Dedifferentiated amniotic fluid mesenchymal stem cell (primary cell): Measurements from ENCODE around the gene MACIR.
A peak's percentile ranks its signal among the peaks of the same experiment; 100 is the strongest.
"Not testable (repeated sequence)": the region's sequence is repeated elsewhere in the genome, so short reads cannot be mapped to it uniquely, and the experiment has no call there.

Experiments used
- DNase-seq: peaks from one replicate; pipeline ENCODE4 v3.0.0-alpha.2; 2016; ENCODE audit errors: extremely low spot score

The MACIR gene, protein sequence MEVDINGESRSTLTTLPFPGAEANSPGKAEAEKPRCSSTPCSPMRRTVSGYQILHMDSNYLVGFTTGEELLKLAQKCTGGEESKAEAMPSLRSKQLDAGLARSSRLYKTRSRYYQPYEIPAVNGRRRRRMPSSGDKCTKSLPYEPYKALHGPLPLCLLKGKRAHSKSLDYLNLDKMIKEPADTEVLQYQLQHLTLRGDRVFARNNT

DNA sequence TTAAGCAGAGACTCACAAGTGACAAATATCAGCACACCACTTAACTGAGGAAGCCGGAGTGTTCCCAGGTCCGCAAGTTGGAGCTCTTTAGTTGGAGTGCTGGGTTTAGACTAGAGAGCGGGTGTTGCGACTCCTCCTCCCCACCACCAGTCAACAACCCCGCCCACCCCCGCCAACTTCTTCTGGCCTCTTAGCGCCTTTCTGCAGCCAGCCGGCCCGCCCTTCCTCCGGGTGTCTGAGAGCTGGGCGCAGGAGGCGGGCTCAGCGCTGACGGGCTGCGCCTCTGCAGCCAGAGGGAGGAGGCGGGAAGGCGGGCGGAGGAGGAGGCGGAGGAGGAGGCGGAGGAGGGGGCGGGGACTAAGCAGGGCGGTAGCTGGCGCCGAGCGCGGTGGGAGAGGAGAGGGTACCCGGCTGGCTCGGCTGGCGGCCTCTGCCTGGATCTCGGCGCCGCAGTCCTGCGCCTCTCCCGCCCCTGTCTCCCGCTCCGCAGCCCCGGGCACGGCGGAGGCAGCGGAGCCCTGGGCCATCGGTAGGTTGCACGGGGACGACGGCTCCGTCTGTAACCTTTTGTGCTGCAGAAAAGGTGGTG is at the start of gene MACIR:
Gene MACIR, plus strand, starts transcription at position 396 of the 589 bp plus-strand sequence. CDS start 17,157 bp downstream, outside the sequence.
- peak; percentile 97 for DNase-seq

DNA sequence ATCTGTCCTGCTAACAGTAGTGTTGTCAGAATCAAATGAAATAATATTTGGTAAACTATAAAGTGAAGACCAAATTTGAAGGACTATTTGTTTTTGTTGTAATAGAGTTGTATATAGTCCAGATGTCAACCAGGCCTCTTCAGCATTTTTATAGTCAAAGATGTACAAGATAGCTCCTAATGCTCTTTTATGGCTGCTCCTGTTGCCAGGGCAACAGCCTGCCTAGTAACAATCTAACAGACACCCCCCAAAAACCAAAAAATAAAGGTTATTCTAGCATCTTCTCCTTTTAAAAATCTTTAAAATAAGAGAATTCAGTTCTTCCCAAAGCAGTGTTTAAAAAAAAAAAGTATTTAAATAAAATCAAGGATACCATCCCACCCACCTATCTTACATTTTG is 49.5 kb upstream of the MACIR start:
- DNase-seq, result no peak

DNA sequence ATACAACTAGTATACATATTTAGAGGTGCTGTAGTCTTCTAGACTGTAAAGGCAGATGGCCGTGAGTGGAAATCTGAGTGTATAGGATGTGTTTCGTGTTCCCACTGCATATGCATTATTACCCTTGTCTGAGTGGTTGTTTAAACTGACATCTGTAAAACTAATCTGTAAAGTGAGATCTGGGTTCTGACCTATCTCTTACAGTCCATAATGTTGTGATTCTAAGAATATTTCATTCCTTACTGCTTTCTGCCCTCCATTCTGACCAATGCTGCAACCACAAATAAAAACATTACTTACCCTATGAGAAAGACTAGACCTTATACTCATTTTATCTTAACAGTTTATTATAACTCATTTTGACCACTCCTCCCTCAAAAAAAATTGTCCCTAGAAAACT is 47.6 kb upstream of the MACIR start:
- no peak for DNase-seq

DNA sequence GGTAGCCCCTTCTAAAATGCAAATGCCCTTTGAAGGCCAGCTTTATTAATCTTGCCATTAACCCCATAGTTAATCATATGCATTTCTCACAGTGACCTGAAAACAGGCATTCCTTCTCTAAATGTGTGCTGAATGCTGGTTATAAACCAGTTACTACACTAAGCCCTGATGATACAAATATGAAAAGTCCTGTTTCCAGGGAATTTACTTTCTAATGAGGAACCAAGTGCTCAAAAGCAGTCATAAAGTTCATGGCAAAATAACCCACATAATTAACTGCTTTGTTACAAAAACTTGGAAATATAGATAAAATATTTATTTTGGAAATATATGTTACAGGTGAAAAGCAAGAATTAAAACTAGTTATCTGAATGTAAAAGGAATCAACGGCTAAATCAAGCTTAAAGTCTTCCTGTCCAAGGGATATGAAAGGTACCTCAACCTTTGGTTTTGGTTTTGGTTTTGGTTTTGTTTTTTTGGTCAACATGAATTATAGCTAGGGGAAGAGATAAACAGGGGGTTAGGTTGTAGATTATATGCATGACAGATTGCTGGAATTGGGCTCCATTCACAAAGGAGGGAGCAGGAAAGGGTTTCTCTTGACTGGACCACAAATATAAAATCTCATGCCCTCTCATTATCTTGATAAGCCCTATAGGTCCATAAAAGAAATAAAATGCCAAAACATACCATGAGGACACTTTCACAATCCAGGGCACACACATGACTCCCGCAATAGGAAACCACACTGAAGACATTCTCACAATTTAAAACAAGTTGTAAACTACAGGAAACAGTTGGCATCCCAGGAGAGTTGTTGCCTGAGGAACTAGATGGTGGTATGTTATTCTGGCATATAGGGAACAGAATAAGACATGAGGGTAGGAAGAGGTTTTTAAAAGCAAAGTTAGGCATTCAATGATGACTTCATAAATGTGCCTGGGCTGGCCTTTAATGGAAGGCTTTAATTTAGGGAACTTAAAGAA is 46.7 kb upstream of the MACIR start:
- DNase-seq, result no peak

DNA sequence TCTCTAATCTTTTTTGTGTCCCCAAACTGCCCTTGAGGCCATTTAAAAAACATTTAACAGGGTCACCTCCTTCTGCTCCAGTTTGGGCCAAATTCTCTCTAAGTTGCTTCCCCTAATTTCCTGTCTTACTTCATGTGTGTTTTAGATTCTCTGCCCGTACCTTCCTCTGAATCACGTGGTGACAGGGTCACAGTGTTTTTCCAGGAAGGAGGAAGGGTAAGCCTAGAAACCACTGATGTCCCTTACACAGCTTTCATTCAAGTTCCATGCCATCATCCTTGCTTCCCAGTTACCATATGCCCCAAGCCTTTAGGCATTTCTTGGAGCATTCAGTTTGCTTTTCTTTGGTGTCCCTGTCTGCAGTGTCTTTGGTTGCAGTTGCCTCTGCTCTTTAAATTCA is 42.4 kb upstream of the MACIR start:
- DNase-seq, result no peak

DNA sequence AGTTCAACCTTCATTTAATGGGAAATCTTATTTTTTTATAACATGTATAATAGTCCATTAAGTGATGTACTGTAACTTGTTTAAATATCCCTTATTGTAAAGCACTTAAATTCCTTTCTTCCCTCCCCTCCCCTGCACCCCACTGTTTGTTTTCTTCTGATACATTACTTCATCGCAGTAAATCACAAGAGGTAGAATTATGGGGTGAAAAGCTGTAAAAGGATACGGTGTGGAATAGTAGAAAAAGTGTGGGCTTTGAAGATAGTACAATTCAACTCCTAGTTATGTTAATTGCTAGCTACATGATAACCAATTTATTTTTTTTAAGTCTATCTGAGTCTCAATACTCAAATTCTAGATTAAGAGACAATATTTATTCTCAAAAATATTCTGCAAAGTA is 41.9 kb upstream of the MACIR start:
- DNase-seq, result no peak

DNA sequence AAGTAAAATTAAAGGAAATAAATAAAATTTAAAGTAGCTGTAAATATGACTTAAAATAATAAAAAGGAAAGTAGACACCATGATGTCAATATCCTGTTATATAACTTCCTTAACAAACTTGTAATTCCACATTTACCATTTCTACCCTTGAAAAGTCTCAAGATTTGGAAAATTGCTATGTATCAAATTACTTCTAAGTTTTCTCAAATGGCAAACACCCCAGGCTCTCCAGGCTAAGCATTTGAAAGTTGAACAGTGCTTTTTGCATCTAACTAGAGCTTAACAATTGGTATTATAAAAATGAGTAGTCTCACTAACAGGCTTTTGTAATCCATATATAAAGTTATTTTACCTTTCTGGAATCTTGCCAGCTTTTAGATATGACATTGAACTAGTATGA is 41.5 kb upstream of the MACIR start:
- DNase-seq, result peak; percentile 21

DNA sequence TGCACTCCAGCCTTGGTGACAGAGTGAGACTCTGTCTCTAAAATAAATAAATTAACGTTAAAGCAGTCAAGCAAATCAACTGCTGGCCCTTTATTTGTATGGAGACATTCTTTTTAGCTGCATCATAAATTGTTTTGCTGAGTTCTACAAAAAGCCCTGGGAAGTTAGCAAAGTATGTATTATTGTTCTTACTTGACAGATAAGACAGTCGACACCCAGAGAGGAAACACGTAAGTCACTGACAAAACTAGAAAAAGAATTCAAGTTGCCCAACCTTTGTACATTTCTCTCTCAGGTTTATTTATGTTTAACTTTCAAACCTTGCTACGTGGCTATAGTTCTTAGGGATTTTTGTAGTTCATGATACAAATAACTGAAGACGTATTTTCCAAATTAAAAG is 40.4 kb upstream of the MACIR start:
- DNase-seq, result peak; percentile 63

DNA sequence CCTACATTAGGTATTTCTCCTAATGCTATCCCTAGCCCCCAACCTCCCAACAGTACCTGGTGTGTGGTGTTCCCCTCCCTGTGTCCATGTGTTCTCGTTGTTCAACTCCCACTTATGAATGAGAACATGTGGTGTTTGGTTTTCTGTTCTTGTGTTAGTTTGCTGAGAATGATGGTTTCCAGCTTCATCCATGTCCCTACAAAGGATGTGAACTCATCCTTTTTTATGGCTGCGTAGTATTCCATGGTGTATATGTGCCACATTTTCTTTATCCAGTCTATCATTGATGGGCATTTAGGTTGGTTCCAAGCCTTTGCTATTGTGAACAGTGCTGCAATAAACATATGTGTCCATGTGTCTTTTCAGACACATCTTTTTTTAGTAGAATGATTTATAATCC is 39.5 kb upstream of the MACIR start:
- DNase-seq, result not testable (repeated sequence)

DNA sequence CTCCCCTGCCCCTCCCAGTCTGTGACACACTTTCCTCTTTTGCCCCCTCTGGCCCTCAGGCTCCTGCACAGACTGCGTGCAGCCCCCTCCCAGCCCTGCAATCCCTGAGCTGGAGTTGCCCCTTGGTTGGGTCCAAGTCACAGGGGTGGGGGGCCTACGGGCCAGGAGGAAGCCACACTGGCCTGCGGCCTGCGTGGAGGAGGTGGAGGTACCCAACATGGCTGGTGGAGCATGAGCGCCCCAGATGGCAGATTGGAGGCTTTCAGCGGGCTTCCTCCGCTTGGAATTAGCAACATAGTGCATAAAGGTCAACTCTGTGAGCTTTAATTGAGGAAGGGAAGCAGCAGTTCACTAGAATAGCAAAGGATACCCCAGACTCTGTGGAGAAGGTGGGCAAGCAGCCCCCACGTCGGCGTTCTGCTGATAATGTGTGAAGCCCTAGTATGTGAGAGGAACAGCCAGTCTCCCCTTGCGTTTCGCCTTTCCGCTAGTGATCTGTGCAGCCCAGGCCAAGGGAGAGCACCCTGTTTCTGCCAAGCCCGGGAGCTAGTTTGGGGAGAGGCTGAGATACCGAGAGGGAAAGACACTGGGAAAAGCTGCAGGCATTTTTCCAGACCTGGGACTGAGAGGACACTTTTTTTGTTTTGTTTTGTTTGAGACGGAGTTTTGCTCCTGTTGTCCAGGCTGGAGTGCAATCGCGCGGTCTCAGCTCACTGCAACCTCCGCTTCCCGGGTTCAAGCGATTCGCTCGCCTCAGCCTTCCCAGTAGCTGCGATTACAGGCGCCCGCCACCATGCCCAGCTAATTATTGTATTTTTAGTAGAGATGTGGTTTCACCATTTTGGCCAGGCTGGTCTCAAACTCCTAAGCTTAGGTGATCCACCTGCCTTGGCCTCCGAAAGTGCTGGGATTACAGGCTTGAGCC is 35.3 kb upstream of the MACIR start:
- DNase-seq, result no peak

DNA sequence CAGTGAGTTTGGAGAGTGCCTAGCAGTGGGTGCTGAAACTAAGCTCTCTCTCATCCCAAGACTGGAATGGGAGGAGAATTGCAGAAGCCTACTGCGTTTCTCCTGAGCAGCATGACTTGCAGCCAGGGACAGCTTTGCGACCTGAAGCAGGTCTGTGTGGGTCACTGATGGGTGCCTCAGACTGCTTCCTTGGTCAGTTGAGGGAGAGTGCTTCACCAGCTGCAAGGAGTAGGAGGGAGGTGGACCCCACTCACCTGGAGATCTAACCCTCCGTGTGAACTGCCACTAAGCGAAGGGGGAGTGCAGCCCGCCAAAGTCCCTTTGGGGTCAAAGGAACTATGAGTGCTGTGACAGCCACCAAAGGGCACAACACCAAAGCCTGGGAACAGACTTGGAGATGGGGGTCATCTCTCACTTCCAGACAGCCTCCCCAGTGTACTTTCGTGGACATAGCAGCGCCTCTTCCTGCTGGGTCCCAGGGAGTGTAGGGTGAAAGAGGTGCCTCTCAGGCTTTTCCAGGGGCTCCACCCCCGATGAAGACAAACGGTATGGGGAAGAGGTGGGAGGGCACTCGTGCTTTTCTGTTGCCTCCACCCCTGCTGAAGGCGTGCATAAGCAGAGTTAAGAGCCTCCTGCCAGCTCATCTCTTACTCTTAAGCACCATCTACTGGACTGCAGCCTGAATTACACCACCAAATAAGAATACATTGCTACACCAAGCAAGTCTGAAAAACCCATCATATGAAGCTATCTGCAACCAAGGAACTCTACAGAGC is 34.3 kb upstream of the MACIR start:
- peak; percentile 84 for DNase-seq

DNA sequence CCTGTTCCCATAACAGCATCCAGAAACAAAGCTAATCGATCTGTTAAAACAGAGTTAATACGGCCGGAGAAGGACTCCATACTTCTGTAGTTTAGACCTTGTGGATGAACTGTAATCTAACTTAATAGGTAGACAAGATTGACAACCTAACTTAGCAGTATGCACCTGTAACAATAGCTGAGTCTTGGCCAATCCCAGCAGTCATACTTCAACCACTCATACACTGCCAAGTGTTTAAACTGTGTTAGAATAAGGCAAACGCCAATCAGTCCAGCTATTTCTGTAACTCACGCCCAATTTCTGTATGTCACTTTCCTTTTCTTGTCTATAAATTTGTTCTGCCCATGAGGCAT is 33.7 kb upstream of the MACIR start:
- no peak for DNase-seq

DNA sequence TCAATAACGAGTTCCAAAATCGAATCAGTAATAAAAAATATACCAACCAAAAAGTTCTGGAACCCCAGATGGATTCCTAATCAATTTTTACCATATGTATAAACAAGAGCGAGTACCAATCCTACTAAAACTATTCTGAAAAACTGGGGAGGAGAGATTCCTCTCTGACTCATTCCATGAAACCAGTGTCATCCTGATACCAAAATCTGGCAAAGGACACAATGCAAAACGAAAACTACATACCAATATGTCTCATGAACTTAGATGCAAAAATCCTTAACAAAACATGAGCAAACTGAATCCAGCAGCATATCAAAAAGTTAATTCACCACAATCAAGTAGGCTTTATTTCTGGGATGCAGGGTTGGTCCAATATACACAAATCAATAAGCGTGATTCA is 30.5 kb upstream of the MACIR start:
- DNase-seq, result peak; percentile 36

DNA sequence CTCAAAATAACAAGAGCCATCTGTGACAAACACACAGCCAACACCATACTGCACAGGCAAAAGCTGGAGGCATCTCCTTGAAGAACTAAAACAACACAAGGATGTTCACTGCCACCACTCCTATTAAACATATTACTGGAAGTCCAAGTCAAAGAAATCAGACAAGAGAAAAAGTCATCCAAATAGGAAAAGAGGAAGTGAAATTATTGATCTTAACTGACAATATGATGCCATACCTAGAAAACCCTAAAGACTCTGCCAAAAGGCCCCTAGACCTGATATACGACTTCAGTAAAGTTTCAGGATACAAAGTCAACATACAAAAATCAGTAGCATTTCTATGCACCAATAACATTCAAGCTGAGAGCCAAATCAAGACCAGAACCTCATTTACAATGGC is 30.0 kb upstream of the MACIR start:
- DNase-seq, result no peak

DNA sequence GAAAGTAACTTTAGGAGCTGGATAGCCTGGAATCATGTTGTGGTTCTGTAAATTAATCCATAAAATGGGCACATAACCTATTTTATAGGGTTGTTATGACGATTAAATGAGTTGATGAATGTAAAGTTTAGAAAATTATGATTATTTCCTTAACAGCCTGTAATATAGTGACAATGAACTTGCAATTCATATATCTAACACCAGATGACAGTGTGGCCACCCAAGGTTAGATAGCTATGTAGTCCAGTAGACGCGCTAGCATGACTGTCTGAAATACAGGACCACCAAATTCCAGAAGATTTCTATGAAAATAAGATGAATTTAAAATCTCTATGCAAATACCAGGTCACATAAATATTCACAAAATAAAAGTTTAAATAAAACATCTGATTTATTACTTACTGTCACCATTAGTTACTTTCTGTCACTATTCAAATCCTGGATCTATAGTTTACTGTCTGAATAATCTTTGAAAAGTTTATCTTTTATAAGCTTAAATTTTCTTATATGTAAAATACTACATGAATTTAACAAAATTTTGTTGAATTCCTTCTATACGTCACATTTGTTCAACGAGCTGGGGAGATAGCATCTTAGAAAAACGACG is 26.1 kb upstream of the MACIR start:
- DNase-seq, result no peak

DNA sequence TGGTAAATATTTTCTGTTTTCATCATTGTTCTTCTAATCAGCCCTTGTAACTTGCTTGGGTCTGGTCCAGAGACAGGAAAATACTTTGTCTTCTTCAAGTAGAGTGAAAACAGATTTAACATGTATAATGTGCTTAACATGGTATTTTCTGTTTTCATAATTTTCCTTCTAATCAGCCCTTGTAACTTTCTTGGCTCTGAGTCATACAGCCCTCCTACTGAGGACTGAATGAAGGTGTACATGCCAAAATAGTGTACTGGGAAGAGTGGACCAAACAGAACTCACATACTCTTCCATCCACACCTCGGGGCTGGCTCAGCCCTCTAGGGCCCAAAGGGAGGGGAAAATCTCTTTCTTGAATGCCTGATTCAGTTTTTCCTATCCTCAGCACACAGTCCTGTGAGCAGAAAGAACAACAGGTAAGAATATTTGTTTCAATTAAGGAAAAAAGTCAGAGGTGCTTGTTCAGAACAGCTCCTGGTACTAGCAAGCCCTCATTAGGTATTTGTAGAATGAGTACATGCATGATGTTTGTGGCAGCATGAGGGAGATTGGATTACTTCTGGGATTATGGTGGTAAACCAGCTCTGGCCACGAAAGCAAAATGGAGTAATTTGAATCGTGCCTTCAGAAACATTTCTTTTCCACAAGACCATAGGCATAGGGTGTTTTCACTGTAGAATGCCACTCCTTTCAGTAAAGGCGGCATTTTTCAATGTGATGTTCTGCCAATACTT is 24.2 kb upstream of the MACIR start:
- no peak for DNase-seq

DNA sequence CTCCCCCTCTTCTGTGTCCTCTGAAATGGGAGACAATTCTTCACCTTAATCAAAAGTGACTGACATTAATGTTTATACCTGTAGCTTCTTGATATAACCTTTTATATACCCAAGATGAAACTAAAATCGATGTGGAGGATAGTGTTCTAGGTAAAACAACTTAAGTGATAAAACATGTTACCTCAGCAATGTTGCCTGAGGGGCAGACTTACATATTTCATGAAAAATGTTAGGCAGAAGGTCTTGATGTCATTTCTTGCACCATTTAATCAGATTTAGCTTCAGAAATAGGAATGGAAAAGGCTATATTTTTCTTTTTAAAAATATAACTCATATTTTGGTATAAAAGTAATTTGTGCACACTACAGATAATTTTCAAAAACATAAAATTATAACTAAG is 22.7 kb upstream of the MACIR start:
- no peak for DNase-seq

DNA sequence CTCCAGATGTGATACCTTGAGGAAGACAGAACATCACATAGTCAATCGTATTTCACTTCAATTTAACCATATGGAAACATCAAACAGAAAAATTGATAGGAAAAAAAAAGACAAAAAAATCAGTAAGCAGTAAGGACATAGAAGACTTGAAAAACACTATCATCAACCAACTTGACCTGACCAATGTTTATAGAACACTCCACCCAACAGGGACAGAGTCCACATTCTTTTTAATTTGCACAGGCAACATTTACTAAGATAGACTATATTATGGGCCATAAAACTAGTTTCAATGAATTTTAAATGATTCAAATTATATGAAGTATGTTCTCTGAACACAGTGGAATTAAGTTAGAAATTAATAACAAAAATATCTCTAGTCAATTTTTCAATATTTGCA is 20.8 kb upstream of the MACIR start:
- no peak for DNase-seq

DNA sequence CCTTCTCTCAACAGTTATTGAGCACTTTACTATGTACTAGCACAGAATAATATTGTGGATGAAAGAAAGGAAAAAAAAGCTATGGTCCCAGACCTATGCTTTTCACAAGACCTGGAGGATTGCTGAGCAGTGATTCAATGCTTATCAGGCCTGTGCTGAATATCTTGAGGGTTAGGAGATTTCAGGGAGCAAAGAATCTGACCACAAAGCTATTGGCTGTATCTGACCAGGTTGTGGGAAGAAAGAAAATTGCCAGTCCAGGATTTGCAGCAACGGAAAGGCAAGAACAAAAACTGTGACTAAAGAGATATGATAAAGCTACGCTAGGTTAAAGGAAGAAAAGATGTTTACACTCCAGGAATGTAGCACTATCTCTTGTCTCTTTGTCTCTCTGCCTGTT is 14.9 kb upstream of the MACIR start:
- DNase-seq, result no peak

DNA sequence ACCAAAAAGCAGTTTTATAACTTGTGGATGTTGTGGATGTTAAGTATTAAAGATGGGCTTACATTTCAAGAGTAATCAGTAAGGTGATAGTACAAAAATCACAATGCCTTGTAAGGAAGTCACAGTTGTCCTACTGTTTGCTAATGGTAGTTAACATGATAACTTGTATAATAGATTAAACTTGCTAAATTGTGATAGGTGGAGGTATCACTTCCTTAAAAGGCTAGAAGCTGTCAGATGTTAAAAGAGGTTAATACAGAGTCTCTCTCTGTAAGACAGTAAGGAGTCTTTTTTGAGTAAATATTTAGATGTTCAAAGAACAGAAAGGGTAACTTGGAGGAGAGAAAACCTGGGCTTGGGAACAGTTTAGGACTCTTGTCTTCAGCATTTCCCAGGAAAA is 14.2 kb upstream of the MACIR start:
- DNase-seq, result no peak
